CD4-positive, alpha-beta T cell treated with Interleukin-15 for 1 hour (primary cell): ENCODE measurements around the gene CC2D2A.

ENCODE experiments used
- DNase-seq: peaks from one replicate; pipeline ENCODE4 v3.0.0-alpha.2; 2020

CC2D2A gene

DNA sequence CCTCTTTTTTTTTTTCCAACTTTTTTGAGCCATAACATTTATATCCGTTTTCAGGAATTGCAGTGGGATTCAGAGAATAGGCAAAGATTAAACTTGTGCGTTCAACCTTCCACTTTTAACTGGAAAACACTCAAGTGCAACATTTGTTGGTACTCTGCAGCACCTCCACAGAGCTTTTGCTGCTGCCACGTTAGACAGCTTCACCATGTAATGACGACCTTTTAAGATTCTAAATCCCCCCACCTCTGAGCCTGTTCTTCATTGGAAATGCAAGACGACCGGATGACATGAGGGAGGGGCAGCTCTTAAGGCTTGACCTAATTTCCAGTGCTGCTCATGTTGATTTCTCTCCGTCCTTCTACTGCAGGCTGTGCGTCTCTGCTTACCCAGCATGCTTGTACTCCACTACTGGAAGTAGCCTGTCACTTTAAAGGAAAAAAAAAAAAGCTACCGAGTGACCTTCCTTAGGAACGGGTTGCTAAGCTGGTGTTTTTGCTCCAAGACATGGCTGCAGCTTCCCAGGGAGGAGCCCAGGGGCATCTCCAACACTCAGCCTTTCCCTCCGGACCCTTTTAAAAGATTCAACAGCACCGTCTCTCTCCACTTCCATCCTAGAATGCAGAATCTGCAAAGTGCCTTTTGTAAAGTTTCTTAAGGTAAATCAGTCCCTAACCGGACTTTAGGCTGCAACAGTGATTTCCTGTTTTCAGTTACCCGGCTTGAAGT lies at the start of gene CC2D2A:
CC2D2A (plus strand) TSS at position 481 of the 726 bp plus-strand sequence. CDS start 6,051 bp downstream, outside the sequence.
- no peak for DNase-seq

DNA sequence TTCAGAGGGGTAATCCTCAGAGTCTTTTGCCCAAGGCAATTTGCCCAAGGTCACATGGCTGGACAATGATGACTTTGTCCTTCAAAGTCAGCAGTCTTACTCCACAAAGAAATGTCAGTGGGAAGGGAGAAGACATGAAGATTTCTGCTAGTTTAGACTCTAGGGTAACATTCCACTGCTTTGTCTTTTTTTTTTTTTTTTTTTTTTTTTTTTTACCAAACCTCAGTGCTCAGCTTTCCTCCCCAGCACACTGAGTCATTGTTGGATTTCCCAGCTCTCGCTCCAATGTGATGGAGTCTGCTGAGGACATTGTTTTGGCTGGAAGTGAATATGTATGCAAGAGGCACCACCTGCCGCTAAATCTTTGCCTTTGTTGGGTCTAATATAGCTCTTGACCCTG lies 49.0 kb upstream of the CC2D2A start:
- DNase-seq: no peak

DNA sequence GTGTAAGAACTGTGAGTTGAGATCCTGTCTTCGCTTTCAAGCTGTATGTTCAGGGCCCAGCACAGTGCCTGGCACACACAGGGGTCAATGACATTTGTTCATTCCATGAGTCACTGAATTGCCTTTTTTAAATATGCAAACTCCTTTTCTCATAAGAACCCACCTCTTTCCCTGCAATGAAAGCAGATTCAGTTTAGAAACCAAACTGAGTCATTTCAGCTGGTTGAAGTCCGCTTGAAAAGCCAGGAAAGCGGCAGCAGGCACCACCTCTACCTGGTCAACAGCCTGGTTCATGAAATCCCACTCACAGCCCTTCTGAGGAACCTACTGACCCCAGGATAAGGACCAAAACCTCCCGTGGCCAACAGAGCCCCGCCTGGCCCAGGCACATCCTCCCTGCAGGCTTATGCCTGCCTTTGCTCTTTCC lies 46.4 kb upstream of the CC2D2A start:
- no peak for DNase-seq

- DNase-seq: no peak
These were observed 44.2 kb upstream of the CC2D2A start for GRCh38 chr4:15425520-15425919.

- no peak for DNase-seq
These were observed 42.5 kb upstream of the CC2D2A start for GRCh38 chr4:15427161-15427560.

- DNase-seq: no peak
These were observed 42.0 kb upstream of the CC2D2A start, which contains the start of gene C1QTNF7 for GRCh38 chr4:15427701-15428100. C1QTNF7 (plus strand) TSS chr4:15428033; CDS start chr4:15435744, 7,711 bp downstream.

GRCh38 chr4:15428611-15429010 lies 41.1 kb upstream of the CC2D2A start:
- no peak for DNase-seq

DNA sequence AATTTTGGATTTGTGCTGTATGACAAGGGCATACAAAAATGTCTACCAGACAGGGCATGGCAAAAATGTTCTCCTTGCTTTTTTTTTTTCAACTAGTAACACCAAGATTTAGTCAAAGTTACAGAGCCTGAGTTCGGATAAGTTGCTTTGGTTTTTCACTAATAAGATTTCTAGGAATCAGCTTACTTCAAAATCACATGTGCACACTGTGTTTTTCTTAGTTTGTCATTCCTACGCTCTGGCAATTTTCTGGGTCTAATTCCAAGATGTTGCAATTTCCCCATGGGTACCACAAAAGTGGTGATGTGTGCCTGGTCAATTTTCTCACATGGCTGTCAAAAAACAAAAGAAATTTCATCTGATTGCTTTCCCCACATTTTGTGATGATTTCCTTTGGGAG lies 35.6 kb upstream of the CC2D2A start:
- no peak for DNase-seq

- no peak for DNase-seq
These were observed 35.0 kb upstream of the CC2D2A start for GRCh38 chr4:15434676-15435075.

GRCh38 chr4:15436513-15436912 lies 33.2 kb upstream of the CC2D2A start:
- no peak for DNase-seq

DNA sequence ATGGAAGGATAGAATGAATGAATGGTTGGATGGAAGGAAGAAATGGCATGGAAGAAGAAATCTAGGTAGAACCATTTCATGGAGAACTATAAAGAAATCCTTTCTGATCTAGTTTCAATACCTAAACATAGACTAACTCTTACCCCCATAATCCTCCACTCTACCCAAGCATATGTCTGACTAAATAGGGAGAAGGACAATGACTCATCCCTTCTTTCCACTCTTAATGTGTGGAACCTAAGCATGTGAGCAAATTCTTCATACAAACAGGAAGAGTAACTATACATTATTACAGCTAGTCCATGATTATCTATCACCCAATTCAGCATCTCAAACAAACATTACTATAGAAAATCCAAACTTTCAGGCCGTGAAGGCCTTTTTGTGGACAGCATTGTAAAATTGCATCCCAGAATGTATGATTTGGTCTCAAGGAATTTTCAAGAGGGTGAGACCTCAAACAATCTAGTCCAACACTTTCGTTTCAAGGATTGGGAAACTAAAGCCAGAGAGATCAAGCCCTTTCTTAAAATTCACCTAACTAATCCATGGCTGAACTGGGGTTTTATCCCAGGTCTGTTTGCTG lies 30.6 kb upstream of the CC2D2A start:
- DNase-seq: no peak

GRCh38 chr4:15443371-15444160 lies 26.1 kb upstream of the CC2D2A start:
- DNase-seq: no peak

DNA sequence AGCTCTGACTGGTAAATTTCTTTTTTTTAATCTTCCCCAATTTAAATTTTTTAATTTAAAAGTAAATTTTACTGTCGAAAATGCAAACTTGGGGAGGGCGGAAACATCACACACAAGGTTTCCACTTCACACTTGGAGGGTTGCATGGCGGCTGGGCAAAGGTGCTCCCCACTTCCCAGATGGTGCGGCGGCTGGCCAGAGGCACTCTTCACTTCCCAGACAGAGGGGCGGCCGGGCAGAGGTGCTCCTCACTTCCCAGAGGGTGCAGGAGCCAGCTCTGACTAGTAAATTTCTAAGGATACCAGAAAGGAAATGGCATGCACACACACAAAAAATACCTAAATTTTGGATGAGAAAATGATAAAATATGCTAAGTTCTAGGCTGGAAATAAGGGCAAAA lies 25.4 kb upstream of the CC2D2A start:
- no peak for DNase-seq

DNA sequence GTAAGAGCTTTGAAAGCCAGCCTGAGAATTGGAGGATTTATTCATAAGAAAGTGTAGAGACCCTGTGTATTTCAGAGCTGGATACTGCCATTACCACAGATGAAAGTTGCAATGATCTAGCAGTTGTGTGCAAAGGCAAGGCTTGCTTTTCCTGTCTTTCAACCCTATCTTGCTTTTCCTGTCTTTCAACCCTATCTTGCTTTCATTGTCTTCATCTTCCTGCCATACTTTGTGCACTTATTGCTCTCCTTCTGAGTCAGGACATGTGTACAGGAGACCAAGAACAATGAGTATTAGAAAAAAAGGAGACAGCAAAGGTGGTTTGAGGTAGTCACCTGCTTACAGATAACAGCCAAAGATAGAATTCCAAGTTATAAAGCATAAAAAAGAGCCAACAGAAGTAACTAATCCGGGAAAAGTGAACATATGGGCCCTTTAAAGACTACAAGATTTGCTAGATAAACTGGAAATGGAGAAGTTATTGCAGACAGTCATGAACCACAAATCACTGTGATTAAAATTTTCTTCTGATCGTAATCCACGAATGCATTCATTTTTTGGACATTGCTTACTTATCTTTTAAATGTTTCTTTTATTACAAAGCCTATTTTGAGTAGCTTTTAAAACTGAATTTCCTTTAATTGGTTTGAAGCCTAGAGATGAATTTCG lies 24.7 kb upstream of the CC2D2A start:
- no peak for DNase-seq

GRCh38 chr4:15451181-15451865 lies 18.4 kb upstream of the CC2D2A start:
- DNase-seq: no peak

GRCh38 chr4:15451866-15452765 lies 17.6 kb upstream of the CC2D2A start:
- DNase-seq: no peak

GRCh38 chr4:15455290-15455689 lies 14.4 kb upstream of the CC2D2A start:
- DNase-seq: no peak

DNA sequence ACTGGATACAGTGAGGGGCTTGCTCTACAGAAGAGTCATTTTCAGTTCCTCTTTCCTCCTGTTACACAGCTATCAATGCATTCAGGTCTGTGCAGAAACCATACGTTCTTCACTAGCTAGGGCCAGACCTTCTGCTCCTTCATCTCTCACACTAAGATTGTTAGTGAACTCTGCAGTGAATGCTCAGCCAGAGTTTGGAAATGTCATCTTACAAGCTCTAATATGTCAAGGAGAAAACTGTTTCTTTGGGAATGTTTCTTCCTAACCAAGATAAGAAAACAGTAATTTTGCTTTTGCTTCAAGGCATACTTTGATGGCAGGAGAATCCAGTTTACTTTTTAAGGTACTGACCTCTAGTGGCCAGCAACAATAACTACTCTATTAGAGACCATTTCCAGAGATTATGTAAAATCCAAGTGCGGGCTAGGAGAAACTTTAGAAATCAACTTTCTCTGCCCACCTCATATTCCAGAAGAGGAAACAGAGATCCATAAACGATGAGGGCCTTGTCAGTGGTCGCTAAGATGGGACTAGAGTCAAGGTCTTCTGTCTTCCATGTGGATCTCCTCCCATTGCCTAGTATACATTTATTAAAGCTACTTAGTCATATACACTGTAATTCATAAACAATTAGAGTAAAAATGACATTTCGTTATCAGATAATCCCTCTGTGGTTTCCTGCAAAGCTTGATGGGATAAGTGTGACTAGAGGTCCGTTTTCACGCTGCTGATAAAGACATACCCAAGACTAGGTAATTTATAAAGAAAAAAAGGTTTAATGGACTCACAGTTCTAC lies 12.1 kb upstream of the CC2D2A start:
- DNase-seq: peak; percentile 19

DNA sequence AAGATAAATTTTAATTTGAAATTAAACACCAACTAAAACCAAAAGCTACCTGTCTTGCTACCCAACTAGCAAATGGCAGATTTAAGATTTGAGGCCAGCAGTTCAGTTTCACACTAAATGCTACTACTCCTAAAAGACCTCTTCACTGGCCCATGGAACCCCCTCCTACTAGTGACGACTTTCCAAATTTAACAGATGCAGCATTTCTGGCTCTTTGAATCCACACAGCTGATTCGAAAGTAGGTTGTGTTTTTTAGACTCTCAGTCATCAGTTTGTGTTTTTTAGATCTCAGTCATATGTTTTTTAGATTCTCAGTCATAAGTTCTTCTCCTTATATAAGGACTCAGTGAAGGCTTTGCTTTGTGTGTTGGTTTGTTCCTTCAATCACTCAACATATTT lies 11.1 kb upstream of the CC2D2A start:
- no peak for DNase-seq

DNA sequence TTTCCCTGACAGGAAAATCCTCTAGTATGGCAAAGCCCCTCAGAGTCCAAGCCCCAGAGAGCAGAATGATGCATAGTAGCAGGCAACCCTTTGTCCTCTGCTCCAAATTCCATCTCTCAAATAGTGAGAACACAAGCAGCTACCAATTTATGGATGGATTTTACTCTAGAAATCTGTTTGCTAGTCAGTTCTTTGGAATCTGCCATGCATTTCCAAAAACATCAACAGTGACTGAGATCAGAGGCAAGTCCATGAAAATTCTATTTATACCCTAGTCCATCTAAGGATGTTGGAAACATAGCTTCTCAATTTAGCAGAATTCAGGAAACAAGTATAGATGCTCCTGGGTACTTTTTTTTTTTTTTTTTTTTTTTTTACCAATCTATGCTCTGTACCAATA lies 10.0 kb upstream of the CC2D2A start:
- DNase-seq: no peak

GRCh38 chr4:15466596-15466995 lies 3.1 kb upstream of the CC2D2A start:
- no peak for DNase-seq
